DOHH2 (cell line): ENCODE results near the gene BABAM2.
"Not testable (repeated sequence)": the region's sequence is repeated elsewhere in the genome, so short reads cannot be mapped to it uniquely, and the experiment has no call there.

Experiments used
- CTCF ChIP-seq: fragments of 200-600 bp; sonication (generic); IDR thresholded peaks from one replicate; pipeline ENCODE4 v1.5.1; 2014; ENCODE audit warnings: antibody characterized with exemption, mild to moderate bottlenecking, low read depth, low read length; ENCODE audit not compliant: poor library complexity, severe bottlenecking
- EZH2phosphoT487 ChIP-seq: fragments of 200-600 bp; sonication (generic); IDR thresholded peaks from 2 replicates; pipeline ENCODE4 v1.6.1; 2017; ENCODE audit warnings: borderline replicate concordance, mild to moderate bottlenecking, antibody characterized with exemption, low read length, moderate library complexity, mixed read lengths

GRCh38 chr2:27968045-27968444, 77.5 kb downstream of the BABAM2 start:
- not testable (repeated sequence) for TF ChIP-seq CTCF, EZH2phosphoT487
